Activated CD8-positive, alpha-beta memory T cell treated with anti-CD3 and anti-CD28 coated beads, Interleukin-2, amount 50 U/mL, for 24 hours (primary cell): ENCODE measurements around the gene AKAP13.
"Not testable (repeated sequence)": the region's sequence is repeated elsewhere in the genome, so short reads cannot be mapped to it uniquely, and the experiment has no call there.

Source experiments
- DNase-seq: peaks from one replicate; pipeline ENCODE4 v3.0.0-alpha.2; 2020; ENCODE audit errors: extremely low read depth

Gene AKAP13

GRCh38 chr15:85532689-85533088, 152.3 kb downstream of the AKAP13 start:
- DNase-seq: no peak

- no peak for DNase-seq
These were observed 153.6 kb downstream of the AKAP13 start for GRCh38 chr15:85534031-85534430.

- DNase-seq: not testable (repeated sequence)
These were observed 155.3 kb downstream of the AKAP13 start for GRCh38 chr15:85535533-85536330.

GRCh38 chr15:85536341-85536740, 155.9 kb downstream of the AKAP13 start:
- no peak for DNase-seq

- no peak for DNase-seq
These were observed 159.1 kb downstream of the AKAP13 start for GRCh38 chr15:85539491-85539890.

GRCh38 chr15:85540085-85540797, 159.8 kb downstream of the AKAP13 start:
- no peak for DNase-seq

- DNase-seq: no peak
These were observed 161.3 kb downstream of the AKAP13 start for GRCh38 chr15:85541744-85542143.

- no peak for DNase-seq
These were observed 162.1 kb downstream of the AKAP13 start for GRCh38 chr15:85542488-85542887.

- no peak for DNase-seq
These were observed 162.5 kb downstream of the AKAP13 start for GRCh38 chr15:85542895-85543331.

- DNase-seq: no peak
These were observed 163.3 kb downstream of the AKAP13 start for GRCh38 chr15:85543741-85544155.

GRCh38 chr15:85545185-85545584, 164.8 kb downstream of the AKAP13 start:
- no peak for DNase-seq

GRCh38 chr15:85545752-85546151, 165.3 kb downstream of the AKAP13 start:
- no peak for DNase-seq

GRCh38 chr15:85547386-85547785, 167.0 kb downstream of the AKAP13 start:
- DNase-seq: no peak

GRCh38 chr15:85550283-85550682, 169.9 kb downstream of the AKAP13 start:
- no peak for DNase-seq

- no peak for DNase-seq
These were observed 170.9 kb downstream of the AKAP13 start for GRCh38 chr15:85551221-85551832.

- DNase-seq: no peak
These were observed 174.6 kb downstream of the AKAP13 start for GRCh38 chr15:85554852-85555521.

GRCh38 chr15:85555875-85556617, 175.6 kb downstream of the AKAP13 start:
- DNase-seq: no peak

- no peak for DNase-seq
These were observed 176.2 kb downstream of the AKAP13 start for GRCh38 chr15:85556618-85556895.

- no peak for DNase-seq
These were observed 177.0 kb downstream of the AKAP13 start for GRCh38 chr15:85557385-85557784.

GRCh38 chr15:85558848-85559247, 178.4 kb downstream of the AKAP13 start:
- no peak for DNase-seq

- no peak for DNase-seq
These were observed 179.1 kb downstream of the AKAP13 start for GRCh38 chr15:85559530-85559929.

GRCh38 chr15:85562824-85563223, 182.4 kb downstream of the AKAP13 start:
- no peak for DNase-seq
